TTC549 (cell line): ENCODE data around the gene PPY.
"Not testable (repeated sequence)": the region's sequence is repeated elsewhere in the genome, so short reads cannot be mapped to it uniquely, and the experiment has no call there.

Experiments used
- FAIRE-seq: peaks from 2 replicates; lab custom pipeline; 2012; peaks lifted over from hg19 to GRCh38; lab: Jason Lieb, UNC

The PPY gene, protein sequence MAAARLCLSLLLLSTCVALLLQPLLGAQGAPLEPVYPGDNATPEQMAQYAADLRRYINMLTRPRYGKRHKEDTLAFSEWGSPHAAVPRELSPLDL

DNA sequence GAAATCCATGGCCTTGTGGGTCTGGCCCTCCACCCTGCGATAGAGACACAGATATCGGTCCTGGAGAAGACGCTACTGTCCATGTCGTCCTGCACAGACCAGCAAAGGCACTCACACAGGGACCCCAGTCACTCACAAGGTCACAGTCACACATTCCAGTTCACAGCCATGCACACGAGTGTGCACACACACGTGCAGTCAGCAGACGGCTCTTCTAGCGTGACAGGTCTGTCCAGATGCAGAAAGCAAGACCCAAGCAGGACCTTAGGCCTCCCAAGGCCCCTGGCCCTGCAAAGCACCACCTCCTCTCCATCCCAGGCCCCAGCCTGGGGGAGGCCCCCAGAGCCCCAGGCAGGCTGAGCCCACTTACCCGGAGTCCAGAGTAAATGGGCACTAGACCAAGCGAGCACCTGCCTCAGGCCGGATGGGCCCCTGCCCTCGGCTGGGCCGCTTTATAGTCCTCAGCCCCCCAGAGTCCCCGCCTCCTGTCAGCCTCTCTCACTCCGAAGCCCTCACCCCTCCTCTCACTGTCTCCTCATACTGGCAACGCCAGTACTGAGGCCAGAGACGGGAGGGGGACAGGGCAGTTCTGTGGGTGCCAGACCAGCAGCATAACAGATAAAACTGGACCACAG lies at the start of gene PPY:
TSS of gene PPY (minus strand) at position 426 of the 635 bp plus-strand sequence. CDS start 822 bp downstream, outside the sequence.
- FAIRE-seq = no peak

DNA sequence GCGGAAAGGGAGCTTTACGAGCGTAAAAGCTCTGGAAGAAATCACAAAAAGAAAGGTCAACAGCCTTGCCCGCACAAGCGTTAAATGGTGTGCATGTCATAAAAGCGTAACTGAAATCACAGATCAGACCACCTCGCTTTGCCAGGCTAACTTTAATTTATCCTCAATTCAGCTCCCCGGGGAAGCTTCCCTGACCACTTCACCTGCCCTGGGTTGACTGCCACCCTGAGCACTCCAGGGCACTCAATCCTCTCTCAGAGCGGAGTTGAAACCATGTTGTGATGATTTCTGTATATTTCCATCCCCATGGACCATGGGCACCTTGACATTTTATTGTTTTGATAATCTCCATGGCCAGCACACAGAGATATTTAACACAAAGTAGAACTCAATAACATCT lies 46.0 kb upstream of the PPY start:
- FAIRE-seq = no peak

DNA sequence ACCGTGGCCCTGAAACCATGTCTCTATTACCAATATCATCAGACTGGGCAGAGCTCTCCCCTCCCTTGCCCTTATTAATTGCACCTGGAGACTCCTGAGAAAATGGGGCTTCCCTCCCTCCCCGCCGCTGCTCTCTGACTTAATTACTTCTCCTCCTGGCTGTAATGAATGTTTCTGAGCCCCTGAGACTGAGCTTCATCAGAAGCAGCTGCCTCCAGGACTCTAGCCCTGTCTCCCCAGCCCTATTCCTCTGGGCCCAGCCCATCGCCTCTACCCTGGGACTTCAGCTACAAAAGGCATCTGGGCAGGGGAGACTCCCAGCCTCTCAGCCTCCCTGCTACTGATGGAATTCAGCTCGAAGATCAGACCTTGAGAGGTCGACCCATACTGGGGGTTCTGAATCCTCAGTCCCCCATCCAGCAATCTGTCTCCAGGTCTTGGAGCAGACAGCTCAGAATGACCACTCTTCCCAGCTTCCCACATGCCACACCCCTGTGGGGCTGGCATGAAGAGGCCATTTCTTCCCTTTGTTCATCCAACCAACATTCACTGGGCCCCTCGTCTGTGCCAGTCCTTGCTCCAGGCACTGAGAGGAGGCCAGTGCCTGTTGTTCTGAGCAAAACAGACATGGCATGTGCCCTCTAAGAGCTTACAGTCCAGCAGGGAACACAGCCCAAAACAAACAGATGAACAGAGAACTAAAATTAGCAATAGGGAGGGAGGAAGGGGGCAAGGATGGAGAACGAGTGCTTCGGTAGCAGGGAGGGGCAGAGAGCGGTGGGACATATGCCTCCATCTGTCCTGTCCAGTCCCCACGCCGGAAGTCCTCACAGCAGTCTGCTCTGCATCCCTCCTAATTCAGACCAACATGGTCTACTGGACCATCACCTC lies 45.1 kb upstream of the PPY start:
- FAIRE-seq = no peak

DNA sequence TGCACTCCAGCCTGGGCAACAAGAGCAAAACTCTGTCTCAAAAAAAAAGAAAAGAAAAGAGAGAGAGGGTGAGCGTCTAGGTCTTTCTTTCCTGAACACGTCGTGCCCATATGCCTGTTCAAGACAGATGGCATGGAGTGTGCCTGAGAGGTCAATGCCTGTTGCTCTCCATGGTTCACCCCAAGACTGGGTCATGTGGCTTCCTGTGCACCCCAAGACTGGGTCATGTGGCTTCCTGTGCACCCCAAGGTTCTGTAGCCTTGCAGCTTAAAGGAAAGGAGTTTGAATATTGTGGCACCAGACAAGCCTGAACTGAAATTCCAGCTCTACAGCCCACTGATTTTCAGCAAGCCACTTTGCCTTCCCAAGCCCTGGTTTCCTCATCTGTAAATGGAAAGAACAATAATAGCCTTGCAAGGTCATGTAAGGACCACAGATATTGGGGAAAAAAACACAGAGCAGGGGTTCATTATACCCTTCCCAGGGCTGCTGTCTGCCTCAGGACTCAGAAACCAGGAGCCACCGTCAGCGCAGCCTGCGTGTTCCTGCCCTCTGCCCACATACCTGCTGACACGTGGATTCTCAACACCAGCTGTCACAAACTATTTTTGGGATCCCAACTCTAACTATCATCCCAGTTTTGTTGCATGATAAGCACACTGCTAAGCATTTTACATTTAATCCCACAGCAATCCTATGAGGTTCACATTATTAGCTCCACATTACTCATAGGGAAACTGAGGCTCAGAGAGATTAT lies 44.1 kb upstream of the PPY start:
- FAIRE-seq = no peak

DNA sequence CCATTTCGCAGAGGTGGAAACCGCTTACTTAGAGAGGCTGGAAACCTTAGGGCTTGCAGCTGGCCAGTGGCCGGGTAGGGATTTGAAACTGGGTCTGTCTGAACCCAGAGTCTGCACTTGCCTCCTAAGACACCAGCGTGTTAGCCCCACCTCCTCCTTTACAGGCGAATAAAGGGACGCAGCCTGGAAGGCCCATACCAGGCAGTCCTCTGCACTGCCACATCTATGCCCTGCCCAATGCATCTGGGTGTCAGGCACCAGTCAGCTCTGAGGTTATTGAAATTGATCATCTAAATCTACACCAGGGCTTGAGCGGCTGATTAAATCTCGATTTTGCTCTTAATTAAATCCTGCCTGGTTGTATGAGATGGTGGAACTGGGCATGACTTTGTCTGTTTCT lies 42.2 kb upstream of the PPY start:
- no peak for FAIRE-seq

DNA sequence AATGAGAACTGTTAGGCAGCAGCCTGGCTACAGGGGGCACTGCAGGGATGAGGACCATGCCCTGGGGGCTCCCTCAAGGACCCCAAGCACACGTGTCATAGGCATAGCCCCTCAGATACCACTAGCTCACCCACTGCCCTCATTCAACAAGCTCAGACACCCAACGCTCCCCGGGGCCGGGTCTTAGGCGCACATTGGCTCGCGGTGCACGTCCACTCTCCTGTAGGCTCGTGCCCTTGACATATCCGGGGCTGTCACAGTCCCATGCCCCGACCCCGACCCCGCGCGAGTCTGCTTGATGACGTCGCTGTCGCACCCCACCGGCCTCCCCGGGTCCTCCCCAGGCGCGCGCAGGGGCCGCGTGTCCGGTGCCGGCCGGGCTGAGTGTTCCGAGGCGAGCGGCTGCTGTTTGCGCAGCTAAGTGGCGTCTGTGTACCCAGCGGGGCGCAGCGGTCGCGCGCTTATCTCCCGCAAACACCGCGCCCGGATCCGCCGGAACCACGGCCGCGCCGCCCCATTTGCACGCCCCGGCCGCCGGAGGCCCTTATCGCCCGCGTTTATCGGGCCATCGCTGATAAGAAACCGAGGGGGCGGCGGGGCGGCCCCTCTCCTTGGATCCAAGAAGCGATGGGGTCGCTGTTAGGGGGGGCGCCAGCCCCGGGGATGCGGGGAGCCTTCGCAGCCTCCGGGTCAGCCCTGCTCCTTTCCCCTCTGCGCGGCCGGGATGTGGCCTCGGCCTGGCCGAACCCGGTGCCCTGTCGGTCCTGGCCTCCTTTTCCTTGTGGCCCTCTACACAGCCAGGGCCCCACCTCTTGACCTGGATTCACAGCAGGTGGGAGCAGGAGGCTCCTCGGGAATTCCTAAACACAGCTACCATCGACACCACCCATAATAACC lies 41.5 kb upstream of the PPY start:
- FAIRE-seq = no peak

DNA sequence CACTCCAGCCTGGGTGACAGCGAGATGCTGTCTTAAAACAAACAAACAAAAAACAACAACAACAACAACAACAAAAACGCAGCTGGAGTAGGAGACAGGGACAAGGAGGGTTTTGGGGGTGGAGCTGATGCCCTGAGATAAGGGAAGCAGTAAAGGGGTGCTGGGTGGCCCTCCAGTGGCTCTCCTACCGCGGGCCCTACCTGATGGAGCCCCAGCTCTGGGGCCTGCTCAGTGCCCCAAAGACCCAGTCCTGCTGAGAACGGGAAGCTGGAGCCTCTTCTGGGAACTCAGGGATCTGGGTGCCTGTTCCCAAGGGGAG lies 40.9 kb upstream of the PPY start:
- no peak for FAIRE-seq

DNA sequence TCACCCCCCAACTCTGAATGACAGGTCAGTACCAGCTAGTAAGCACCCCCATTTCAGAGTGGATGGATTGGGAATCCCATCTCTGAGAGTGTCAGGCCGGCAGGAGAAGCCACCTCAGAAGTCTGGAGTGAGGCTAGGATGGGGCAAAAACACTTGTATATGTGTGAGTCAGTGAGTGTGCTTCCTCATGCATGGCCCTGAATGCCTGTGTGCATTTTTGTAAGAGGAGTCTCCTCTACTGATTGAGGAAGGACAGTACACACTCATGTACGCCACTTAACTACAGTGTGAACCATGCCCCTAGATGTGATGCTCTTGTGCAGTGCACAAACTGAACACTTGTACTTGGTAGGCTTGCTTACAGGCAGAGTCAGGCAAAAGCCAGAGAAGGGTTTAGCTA lies 39.9 kb upstream of the PPY start:
- no peak for FAIRE-seq

DNA sequence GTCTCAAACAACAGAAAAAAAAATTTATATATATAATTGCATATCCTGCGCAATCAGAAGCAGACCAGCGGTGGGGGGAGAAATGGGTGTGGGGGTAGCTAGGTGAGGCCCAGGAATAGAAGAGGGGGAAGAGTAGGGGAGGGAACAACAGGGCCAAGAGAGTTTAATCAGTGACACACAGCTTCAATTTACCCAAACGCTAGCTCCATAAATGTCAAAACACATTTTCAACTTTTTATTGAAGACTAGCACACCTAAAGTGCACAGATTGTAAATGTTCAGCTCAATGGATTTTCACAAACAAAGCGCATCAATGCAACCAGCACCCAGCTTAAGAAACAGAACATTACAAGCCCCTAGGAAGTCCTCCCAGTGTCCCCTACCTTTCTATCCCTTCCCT lies 37.4 kb upstream of the PPY start:
- FAIRE-seq = no peak

DNA sequence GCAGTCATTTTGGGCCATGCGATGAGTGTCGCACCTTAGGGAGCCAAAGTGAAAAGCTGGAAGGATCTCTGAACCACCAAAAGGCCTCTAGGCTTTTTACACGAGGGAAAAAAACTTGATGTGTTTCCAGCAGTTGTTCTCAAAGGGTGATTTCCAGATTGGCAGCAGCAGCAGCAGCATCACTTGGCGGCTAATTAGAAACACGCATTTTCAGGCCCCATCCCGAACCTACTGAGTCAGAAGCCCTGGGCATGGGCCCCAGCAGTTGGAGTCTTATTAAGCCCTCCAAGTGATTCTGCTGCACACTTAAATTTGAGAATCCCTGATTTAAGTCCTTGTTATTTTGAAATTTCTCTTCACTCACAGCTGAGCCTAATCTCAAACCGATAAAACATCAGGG lies 36.7 kb upstream of the PPY start:
- no peak for FAIRE-seq

DNA sequence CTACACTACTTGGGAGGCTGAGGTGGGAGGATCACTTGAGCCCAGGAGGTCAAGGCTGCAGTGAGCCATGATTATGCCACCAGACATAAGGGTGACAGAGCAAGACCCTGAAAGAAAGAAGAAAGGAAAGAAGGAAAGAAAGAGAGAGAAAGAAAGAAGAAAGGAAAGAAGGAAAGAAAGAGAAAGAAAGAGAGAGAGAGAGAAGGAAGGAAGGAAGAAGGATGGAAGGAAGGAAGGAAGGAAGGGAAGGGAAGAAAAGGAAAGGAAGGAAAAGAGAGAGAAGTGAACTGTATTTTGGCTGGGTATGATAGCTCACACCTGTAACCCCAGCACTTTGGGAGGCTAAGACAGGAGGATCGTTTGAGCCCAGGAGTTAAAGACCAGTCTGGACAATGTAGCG lies 35.8 kb upstream of the PPY start:
- no peak for FAIRE-seq

DNA sequence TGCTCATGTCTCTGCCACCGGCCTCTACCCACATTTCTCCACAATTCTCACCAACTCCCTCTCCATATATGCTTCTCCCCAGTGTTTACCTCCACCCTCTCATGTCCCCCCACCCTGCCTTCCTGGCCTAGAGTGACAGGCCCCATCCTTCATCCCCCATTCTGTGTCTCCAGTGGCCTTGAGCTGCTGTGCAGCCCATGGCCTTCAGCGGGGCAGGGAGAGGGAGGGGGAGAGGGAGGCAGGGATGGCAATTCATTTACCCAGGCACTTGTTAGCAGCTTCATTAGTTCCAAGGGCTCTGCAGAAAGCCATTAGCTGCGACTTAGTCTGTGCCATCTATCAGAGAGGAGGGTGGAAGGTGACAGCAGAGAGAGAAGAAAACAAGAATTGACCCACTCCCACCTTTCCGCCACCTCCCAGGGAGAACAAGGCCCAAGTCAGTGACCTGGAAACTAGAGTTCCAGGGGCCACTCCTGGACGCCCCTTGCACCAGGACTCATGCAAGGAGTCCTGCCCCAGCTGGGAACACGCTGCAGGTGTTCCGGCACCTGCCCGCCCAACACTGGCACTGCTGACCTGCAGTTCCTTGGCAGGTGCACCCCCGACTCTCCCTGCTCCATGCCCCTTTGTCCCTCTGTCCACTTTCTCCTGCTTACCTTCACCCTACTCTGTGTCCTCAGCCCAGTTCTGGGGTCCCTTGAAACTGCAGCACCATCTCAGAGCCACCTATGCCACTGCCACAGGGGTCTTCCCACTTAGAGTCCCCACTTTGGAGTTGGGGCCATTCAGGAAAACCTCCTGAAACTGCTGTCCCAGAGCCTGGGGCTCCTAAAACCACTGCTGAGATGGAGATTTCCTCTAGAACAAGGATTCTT lies 34.9 kb upstream of the PPY start:
- no peak for FAIRE-seq

DNA sequence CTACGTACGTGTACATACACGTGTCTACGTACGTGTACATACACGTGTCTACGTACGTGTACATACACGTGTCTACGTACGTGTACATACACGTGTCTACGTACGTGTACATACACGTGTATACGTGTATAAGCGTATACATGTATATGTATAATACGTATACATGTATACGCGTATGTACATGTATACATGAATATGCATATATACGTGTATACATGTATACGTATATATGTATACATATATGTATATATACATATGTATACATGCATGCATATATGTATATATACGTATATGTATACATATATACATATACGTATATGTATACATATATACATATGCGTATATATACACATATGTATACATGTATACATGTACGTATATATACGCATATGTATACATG lies 33.6 kb upstream of the PPY start:
- no peak for FAIRE-seq

DNA sequence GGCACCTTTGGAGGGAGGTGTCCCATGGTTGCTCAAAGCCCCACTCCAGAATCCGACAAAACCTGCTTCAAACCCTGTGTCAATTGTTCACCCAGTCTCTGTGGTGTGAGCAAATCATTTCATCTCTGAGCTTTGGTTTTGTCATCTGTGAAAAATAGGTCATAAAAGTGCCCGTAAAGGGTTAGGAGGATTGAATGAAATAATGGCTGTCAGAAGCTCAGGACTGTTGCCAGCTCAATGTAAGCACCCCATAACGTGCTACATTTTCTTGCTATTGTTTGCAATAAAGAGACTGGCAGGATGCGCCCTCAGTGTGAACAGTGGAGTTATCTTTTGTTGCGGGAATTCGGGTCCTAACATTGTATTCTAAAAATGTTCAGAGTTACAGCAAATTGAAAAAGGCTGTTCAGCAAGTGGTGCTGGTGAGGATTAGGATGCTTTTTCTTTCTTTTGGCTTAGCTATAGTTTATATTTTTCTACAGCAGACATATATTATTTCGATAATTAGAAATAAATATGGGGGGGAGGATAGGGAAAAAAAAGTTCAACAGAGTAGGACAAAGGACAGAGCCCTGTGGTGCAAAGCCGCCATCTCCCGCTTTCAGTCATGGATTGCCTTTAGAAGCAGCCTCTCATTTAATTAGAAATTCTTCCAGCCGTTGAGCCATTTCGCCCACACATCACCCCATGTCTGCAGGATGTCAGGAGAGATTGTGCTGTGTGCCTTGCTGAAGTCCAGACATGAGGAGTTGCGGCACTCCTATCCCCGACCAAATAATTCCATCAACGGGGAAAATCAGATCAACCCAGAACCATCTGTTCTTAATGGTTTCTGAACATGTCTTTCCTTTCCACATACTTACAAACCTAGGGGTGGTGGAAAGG lies 32.3 kb upstream of the PPY start:
- no peak for FAIRE-seq

DNA sequence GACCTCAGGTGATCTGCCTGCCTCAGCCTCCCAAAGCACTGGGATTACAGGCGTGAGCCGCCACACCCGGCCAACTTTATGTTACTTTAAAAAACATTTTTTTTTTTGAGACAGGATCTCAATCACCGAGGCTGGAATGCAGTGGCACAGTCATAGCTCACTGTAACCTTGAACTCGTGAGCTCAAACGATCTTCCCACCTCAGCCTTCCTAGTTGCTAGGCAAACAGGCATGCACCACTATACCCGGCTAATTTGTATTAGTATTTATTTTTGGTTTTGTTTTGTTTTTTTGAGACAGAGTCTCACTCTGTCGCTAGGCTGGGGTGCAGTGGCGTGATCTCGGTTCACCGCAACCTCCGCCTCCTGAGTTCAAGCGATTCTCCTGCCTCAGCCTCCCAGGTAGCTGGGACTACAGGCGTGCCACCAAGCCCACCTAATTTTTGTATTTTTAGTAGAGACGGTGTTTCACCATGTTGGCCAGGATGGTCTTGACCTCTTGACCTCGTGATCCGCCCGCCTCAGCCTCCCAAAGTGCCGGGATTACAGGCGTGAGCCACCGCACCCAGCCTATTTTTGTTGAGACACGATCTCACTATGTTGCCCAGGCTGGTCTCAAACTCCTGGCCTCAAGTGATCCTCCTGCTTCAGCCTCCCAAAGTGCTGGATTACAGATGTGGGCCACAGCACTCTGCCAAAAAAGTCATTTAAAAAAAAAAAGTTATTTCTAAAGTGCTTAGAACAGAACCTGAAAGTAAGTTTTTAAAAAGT lies 30.4 kb upstream of the PPY start:
- not testable (repeated sequence) for FAIRE-seq

DNA sequence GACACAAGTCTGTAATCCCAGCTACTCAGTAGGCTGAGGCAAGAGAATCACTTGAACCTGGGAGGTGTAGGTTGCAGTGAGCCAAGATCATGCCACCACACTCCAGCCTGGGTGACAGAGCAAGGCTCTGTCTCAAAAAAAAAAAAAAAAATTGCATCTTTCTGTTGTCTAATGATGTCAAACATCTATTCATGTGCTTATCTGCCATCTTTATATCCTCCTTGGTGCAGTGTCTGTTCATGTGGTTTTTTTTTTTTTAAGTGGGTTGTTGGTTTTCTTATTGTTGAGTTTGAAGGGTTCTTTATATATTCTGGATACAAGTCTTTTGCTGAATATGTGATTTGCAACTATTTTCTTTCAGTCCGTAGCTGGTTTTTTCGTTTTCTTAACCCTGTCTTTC lies 29.2 kb upstream of the PPY start:
- not testable (repeated sequence) for FAIRE-seq

DNA sequence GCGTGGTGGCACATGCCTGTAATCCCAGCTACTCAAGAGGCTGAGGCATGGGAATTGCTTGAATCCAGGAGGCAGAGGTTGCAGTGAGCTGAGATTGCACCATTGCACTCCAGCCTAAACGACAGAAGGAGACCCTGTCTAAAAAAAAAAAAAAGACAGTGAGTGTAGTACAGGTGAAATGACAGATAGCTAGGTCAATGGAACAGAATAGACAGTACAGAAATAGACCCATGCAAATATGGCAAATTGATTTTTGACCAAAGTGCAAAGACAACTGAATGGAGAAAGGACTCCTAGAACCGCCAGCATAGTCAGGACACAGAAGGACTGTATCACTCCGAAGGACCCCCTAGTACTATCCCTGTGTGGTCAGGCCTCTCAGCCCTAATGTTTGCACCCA lies 28.1 kb upstream of the PPY start:
- FAIRE-seq = no peak

DNA sequence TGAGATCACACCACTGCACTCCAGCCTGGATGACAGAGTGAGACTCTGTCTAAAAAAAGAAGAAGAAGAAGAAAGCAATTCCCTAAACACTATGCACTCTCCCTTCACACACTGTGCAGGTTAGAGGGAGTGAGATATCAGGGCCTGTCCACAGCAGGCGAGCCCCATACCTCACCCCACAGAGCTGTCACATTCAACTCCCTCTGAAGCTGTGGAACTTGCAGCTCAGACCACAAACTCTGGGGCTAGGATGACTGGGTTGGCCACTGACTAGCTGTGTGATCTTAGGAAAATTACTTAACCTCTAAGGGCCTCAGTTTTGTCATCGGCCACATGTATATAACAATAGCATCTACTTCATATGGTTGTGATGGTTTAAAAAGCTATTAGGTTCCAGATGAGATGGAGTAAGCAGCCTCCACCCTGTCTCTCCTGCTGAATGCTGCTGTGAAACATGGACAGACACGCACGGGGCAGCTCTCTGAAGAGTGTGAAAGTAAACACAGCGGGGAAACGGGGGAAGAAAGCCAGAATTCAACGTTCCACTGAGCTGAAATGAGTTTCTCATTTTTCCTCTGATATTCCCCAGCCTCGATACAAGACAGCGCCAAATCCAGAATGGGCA lies 25.1 kb upstream of the PPY start:
- FAIRE-seq = no peak

DNA sequence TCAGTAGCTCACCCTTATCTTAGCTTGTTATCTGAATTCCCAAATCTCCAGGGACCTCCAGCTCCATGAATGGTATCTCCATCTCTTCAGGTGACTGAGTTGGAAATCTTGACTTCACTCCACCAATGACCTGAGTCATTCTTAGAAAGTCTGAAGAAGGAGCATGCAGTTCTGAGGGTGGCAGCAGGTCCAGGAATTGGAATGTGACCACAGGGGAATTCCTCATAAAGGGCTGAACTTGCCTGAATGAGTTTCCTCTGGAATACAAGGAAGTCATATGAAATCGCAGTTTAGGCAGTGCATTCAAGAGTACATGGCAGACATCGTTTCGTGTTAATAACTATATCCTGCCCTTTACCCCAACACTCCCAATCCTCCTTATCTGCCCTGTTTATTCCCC lies 24.0 kb upstream of the PPY start:
- no peak for FAIRE-seq
